Breast epithelium (tissue), 4 donors: Measurements from ENCODE around the gene SRSF5. TPM values are rescaled to one million over a fixed set of nuclear protein-coding genes. Genes with fewer than 3 reads are reported as not detected.

ENCODE experiments used
- DNase-seq, 2 donors: peaks; one replicate each; pipeline ENCODE4 v3.0.0-alpha.2; 2019; ENCODE audit warnings: low spot score in 2 of 2
- H3K27ac ChIP-seq, 2 donors: fragments of 200-600 bp; sonication (generic) in 1 of 2; one replicate each; pipeline ENCODE4 v1.5.1; 2016 to 2019; ENCODE audit warnings: mild to moderate bottlenecking in 1 of 2
- H3K27me3 ChIP-seq, 2 donors: fragments of 200-600 bp; sonication (generic) in 1 of 2; one replicate each; pipeline versions ENCODE4 v1.5.1 to v1.6.0; 2017 to 2019; ENCODE audit warnings: control low read depth in 1 of 2, mild to moderate bottlenecking in 1 of 2
- H3K36me3 ChIP-seq: fragments of 200-600 bp; one replicate; pipeline ENCODE4 v1.5.1; 2019
- H3K4me1 ChIP-seq, 2 donors: fragments of 200-600 bp; sonication (generic); one replicate each; pipeline ENCODE4 v1.5.1; 2016 to 2019; ENCODE audit warnings: control low read depth in 1 of 2
- H3K4me3 ChIP-seq, 3 donors: fragments of 200-600 bp; sonication (generic); 1 replicate in 2 of 3; 2 replicates in 1 of 3; pipeline ENCODE4 v1.5.1; 2016 to 2019; ENCODE audit warnings: mild to moderate bottlenecking in 3 of 3, moderate library complexity in 2 of 3
- H3K9me3 ChIP-seq, 2 donors: fragments of 200-600 bp; sonication (generic) in 1 of 2; one replicate each; pipeline ENCODE4 v1.5.1; 2016 to 2019; ENCODE audit warnings: control low read depth in 1 of 2
- CTCF ChIP-seq, 3 donors: fragments of 450-650 bp; IDR thresholded peaks; one replicate each; pipeline ENCODE4 v1.5.1; 2016 to 2017; ENCODE audit warnings: antibody characterized with exemption in 3 of 3, mild to moderate bottlenecking in 3 of 3, moderate library complexity in 3 of 3
- POLR2A ChIP-seq: fragments of 450-650 bp; IDR thresholded peaks from one replicate; pipeline ENCODE4 v1.6.1; 2016; ENCODE audit warnings: antibody characterized with exemption, mild to moderate bottlenecking, moderate library complexity
- POLR2AphosphoS5 ChIP-seq, 3 donors: sonication (generic); formaldehyde crosslinking; IDR thresholded peaks; one replicate each; pipeline ENCODE4 v1.6.1; 2017; ENCODE audit warnings: antibody characterized with exemption in 3 of 3
- intact Hi-C: fragments of 100-400 bp; cut with DNase I; formaldehyde crosslinking; loops from one replicate; pipeline ENCODE4 v1.15.1; 2023; ENCODE audit warnings: low total_unique reads
- total RNA-seq, 3 donors: library from RNA; depleted of rRNA; stranded (reverse); fragments of >200 nt; gene quantifications; one replicate each; pipeline ENCODE4 v1.1.0, GENCODE V29; 2016

The SRSF5 gene
- total RNA-seq, 3 donors from 2014 or later, result 411 to 543 (median 424) TPM

- Histone ChIP-seq H3K9me3 (no peaks in the 10 kb centered on the region), H3K4me1 (no peaks in the 10 kb centered on the region), H3K27ac (no peak overlapping the region), H3K4me3 (no peak overlapping the region), H3K27me3 (no peaks in the 10 kb centered on the region), H3K36me3 (no peaks in the 10 kb centered on the region)
- intact Hi-C loops, result no loop called here
- no peak for DNase-seq
- TF ChIP-seq POLR2A (no peak), POLR2AphosphoS5 (IDR thresholded peaks at IDR 0.05) (no peak), CTCF (IDR thresholded peaks at IDR 0.05) (no peak)
Observed at GRCh38 chr14:69779088-69779487, 12.1 kb downstream of the SRSF5 start.

DNA sequence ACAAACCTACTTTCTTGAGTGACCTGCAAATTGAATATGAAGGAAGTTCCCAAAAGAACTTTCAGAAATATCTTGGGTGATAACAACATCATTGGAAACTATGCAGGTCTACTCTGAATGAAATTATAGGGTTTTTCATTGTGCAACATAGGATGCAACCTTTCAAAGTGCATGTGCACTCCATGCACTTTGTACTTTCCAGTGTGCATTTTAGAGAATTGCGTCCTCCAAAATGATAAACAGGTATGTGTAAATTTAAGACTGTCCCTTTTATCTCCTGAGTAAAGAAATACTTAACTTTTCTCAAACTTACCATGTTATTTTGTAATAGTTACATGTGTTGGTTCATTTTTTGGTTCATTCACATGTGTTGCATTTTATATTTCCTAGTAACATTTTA lies 13.2 kb downstream of the SRSF5 start:
- no peak for DNase-seq
- Histone ChIP-seq H3K27me3 (no peaks in the 10 kb centered on the region), H3K36me3 (no peaks in the 10 kb centered on the region), H3K4me3 (no peak overlapping the region), H3K4me1 (no peaks in the 10 kb centered on the region), H3K9me3 (no peaks in the 10 kb centered on the region), H3K27ac (no peak overlapping the region)
- intact Hi-C loops, result loop anchor here (10.0 kb wide), 1 partner anchor 1715 kb away; no protein-coding TSS in a partner anchor
- TF ChIP-seq CTCF (IDR thresholded peaks at IDR 0.05), result no peak
- TF ChIP-seq POLR2AphosphoS5 (IDR thresholded peaks at IDR 0.05), result no peak
- TF ChIP-seq POLR2A, result no peak

GRCh38 chr14:69780952-69781351 lies 14.0 kb downstream of the SRSF5 start:
- Histone ChIP-seq H3K4me3 (no peak overlapping the region), H3K36me3 (no peaks in the 10 kb centered on the region), H3K9me3 (no peaks in the 10 kb centered on the region), H3K4me1 (no peaks in the 10 kb centered on the region), H3K27ac (no peak overlapping the region), H3K27me3 (no peaks in the 10 kb centered on the region)
- intact Hi-C loops, result loop anchor here (10.0 kb wide), 1 partner anchor 1714 kb away; no protein-coding TSS in a partner anchor
- DNase-seq, result no peak
- TF ChIP-seq CTCF (IDR thresholded peaks at IDR 0.05), result no peak

- Histone ChIP-seq H3K27ac (no peak overlapping the region), H3K4me3 (no peak overlapping the region), H3K27me3 (no peaks in the 10 kb centered on the region), H3K36me3 (no peaks in the 10 kb centered on the region), H3K9me3 (no peaks in the 10 kb centered on the region), H3K4me1 (no peaks in the 10 kb centered on the region)
- DNase-seq, result no peak
- TF ChIP-seq POLR2A (no peak), POLR2AphosphoS5 (IDR thresholded peaks at IDR 0.05) (no peak), CTCF (IDR thresholded peaks at IDR 0.05) (no peak)
- intact Hi-C loops, result loop anchor here (10.0 kb wide), 1 partner anchor 1710 kb away; no protein-coding TSS in a partner anchor
Observed at GRCh38 chr14:69784942-69785341, 18.0 kb downstream of the SRSF5 start.

DNA sequence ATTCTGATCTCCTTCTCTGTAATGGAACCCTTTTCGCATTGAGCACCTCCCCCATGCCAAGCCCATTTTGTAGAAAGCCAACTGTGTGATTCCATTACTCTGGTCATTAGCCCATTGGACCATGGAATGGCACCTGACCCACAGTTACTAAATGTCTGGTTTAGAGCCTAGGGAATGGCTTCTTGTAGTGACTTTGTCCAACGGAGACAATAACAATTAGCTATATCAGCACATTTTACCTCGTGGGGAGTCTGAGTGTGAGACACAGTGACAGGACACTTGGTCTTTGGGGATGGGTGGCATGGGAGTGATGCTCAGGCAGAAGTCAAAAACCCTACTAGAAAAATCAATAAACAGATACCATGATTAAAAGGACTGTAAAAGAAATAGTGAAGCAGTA lies 19.7 kb downstream of the SRSF5 start:
- Histone ChIP-seq H3K27me3 (no peaks in the 10 kb centered on the region), H3K36me3 (no peaks in the 10 kb centered on the region), H3K4me1 (no peaks in the 10 kb centered on the region), H3K4me3 (no peak overlapping the region), H3K27ac (no peak overlapping the region), H3K9me3 (no peaks in the 10 kb centered on the region)
- intact Hi-C loops, result loop anchor here (10.0 kb wide), 1 partner anchor 1708 kb away; no protein-coding TSS in a partner anchor
- DNase-seq, result no peak
- TF ChIP-seq CTCF (IDR thresholded peaks at IDR 0.05), result no peak
- TF ChIP-seq POLR2AphosphoS5 (IDR thresholded peaks at IDR 0.05), result no peak
- no peak for TF ChIP-seq POLR2A
